Stimulated activated naive CD8-positive, alpha-beta T cell treated with anti-CD3 and anti-CD28 coated beads, Interleukin-15, amount 100 ng/mL, for 72 hours (primary cell): ENCODE measurements around the gene CCDC51.

Experiments
- ATAC-seq: fragments of 150-1000 bp; cut with Tn5 transposase; 2 replicates; pipeline ENCODE4 v1.10.0; 2021; ENCODE audit warnings: mild to moderate bottlenecking, moderate library complexity
- DNase-seq, 2 donors: peaks; one replicate each; pipeline ENCODE4 v3.0.0; 2021 to 2022
- H3K27ac Mint-ChIP-seq, 2 donors: one replicate each; pipeline ENCODE4 v1.8.0; 2022; ENCODE audit warnings: mild to moderate bottlenecking in 2 of 2, mixed read lengths in 2 of 2, moderate library complexity in 2 of 2
- H3K27me3 Mint-ChIP-seq: one replicate; pipeline ENCODE4 v1.8.0; 2022; ENCODE audit warnings: mixed read lengths
- H3K4me1 Mint-ChIP-seq: one replicate; pipeline ENCODE4 v1.8.0; 2022; ENCODE audit warnings: mild to moderate bottlenecking, mixed read lengths
- H3K4me3 Mint-ChIP-seq, 2 donors: one replicate each; pipeline ENCODE4 v1.8.0; 2022; ENCODE audit warnings: mild to moderate bottlenecking in 2 of 2, mixed read lengths in 2 of 2, moderate library complexity in 1 of 2
- H3K9me3 Mint-ChIP-seq, 2 donors: one replicate each; pipeline ENCODE4 v1.8.0; 2022; ENCODE audit warnings: mixed read lengths in 2 of 2

Gene CCDC51

GRCh38 chr3:48411041-48411588 is 28.8 kb downstream of the CCDC51 start:
- Mint-ChIP-seq H3K27me3 (no peaks in the 10 kb centered on the region), H3K27ac (no peak overlapping the region), H3K4me3 (no peak overlapping the region), H3K4me1 (no peaks in the 10 kb centered on the region), H3K9me3 (no peaks in the 10 kb centered on the region)
- ATAC-seq: no peak
- DNase-seq: no peak

GRCh38 chr3:48410205-48411040 is 29.5 kb downstream of the CCDC51 start:
- ATAC-seq (no peak), DNase-seq (no peak)
- no peaks in the 10 kb centered on the region for H3K9me3 Mint-ChIP-seq
- H3K4me3 Mint-ChIP-seq: no peak overlapping the region
- no peaks in the 10 kb centered on the region for H3K4me1 Mint-ChIP-seq
- H3K27me3 Mint-ChIP-seq: no peaks in the 10 kb centered on the region
- H3K27ac Mint-ChIP-seq: no peak overlapping the region

GRCh38 chr3:48409291-48410201 is 30.4 kb downstream of the CCDC51 start:
- no peaks in the 10 kb centered on the region for H3K27me3 Mint-ChIP-seq
- ATAC-seq: no peak
- H3K4me1 Mint-ChIP-seq: no peaks in the 10 kb centered on the region
- no peak overlapping the region for H3K4me3 Mint-ChIP-seq
- DNase-seq: no peak
- H3K27ac Mint-ChIP-seq: no peak overlapping the region
- no peaks in the 10 kb centered on the region for H3K9me3 Mint-ChIP-seq

- peak in 1 of 2 donors; percentile 7 for DNase-seq
- H3K4me3 Mint-ChIP-seq: no peak overlapping the region
- no peaks in the 10 kb centered on the region for H3K9me3 Mint-ChIP-seq
- H3K27ac Mint-ChIP-seq: peak overlapping the region in 1 of 2 donors; percentile 72
- H3K27me3 Mint-ChIP-seq: no peaks in the 10 kb centered on the region
- ATAC-seq: no peak
- no peaks in the 10 kb centered on the region for H3K4me1 Mint-ChIP-seq
Measured at GRCh38 chr3:48408823-48409281, 31.1 kb downstream of the CCDC51 start.

GRCh38 chr3:48407542-48408099 is 32.3 kb downstream of the CCDC51 start:
- ATAC-seq: no peak
- Mint-ChIP-seq H3K27me3 (no peaks in the 10 kb centered on the region), H3K27ac (no peak overlapping the region), H3K4me1 (no peaks in the 10 kb centered on the region), H3K4me3 (no peak overlapping the region), H3K9me3 (no peaks in the 10 kb centered on the region)
- DNase-seq: no peak

GRCh38 chr3:48406443-48407431 is 33.2 kb downstream of the CCDC51 start:
- DNase-seq: peak in 1 of 2 donors; percentile 5
- no peaks in the 10 kb centered on the region for H3K4me1 Mint-ChIP-seq
- H3K27me3 Mint-ChIP-seq: no peaks in the 10 kb centered on the region
- H3K9me3 Mint-ChIP-seq: no peaks in the 10 kb centered on the region
- no peak overlapping the region for H3K27ac Mint-ChIP-seq
- no peak for ATAC-seq
- H3K4me3 Mint-ChIP-seq: no peak overlapping the region

- H3K27ac Mint-ChIP-seq: peak overlapping the region in 1 of 2 donors; percentile 45
Measured at GRCh38 chr3:48405971-48406370, 33.9 kb downstream of the CCDC51 start.

GRCh38 chr3:48405343-48405881 is 34.5 kb downstream of the CCDC51 start:
- Mint-ChIP-seq H3K4me1 (no peaks in the 10 kb centered on the region), H3K4me3 (no peak overlapping the region), H3K9me3 (no peaks in the 10 kb centered on the region), H3K27ac (peak overlapping the region; percentile 10 to 75), H3K27me3 (no peaks in the 10 kb centered on the region)
- DNase-seq (peak in 1 of 2 donors; percentile 6), ATAC-seq (no peak)

More at GRCh38 chr3:48405971-48406370, 33.9 kb downstream of the CCDC51 start:
- no peaks in the 10 kb centered on the region for H3K27me3 Mint-ChIP-seq
- no peak overlapping the region for H3K4me3 Mint-ChIP-seq
- DNase-seq (peak in 1 of 2 donors; percentile 6), ATAC-seq (no peak)
- no peaks in the 10 kb centered on the region for H3K4me1 Mint-ChIP-seq
- no peaks in the 10 kb centered on the region for H3K9me3 Mint-ChIP-seq

GRCh38 chr3:48404440-48405342 is 35.2 kb downstream of the CCDC51 start:
- ATAC-seq (no peak), DNase-seq (peak in 1 of 2 donors; percentile 6)
- H3K27me3 Mint-ChIP-seq: peaks cover 2% of the 10 kb centered on the region
- H3K9me3 Mint-ChIP-seq: no peaks in the 10 kb centered on the region
- no peak overlapping the region for H3K27ac Mint-ChIP-seq
- H3K4me1 Mint-ChIP-seq: no peaks in the 10 kb centered on the region
- no peak overlapping the region for H3K4me3 Mint-ChIP-seq

GRCh38 chr3:48403533-48404439 is 36.1 kb downstream of the CCDC51 start:
- H3K4me1 Mint-ChIP-seq: no peaks in the 10 kb centered on the region
- DNase-seq (peak in 1 of 2 donors; percentile 9), ATAC-seq (no peak)
- peaks cover 9% of the 10 kb centered on the region for H3K27me3 Mint-ChIP-seq
- peak overlapping the region in 1 of 2 donors; percentile 37 for H3K27ac Mint-ChIP-seq
- no peaks in the 10 kb centered on the region for H3K9me3 Mint-ChIP-seq
- H3K4me3 Mint-ChIP-seq: no peak overlapping the region

- Mint-ChIP-seq H3K9me3 (no peaks in the 10 kb centered on the region), H3K4me1 (no peaks in the 10 kb centered on the region), H3K27ac (no peak overlapping the region), H3K27me3 (peaks cover 9% of the 10 kb centered on the region), H3K4me3 (no peak overlapping the region)
- ATAC-seq: no peak
- peak in 1 of 2 donors; percentile 4 for DNase-seq
Measured at GRCh38 chr3:48402907-48403306, 37.0 kb downstream of the CCDC51 start.

- no peaks in the 10 kb centered on the region for H3K9me3 Mint-ChIP-seq
- no peak for ATAC-seq
Measured at GRCh38 chr3:48402281-48402732, 37.6 kb downstream of the CCDC51 start.

More at GRCh38 chr3:48402281-48402732, 37.6 kb downstream of the CCDC51 start:
- Mint-ChIP-seq H3K27me3 (peaks cover 9% of the 10 kb centered on the region), H3K27ac (no peak overlapping the region), H3K4me3 (no peak overlapping the region), H3K4me1 (no peaks in the 10 kb centered on the region)
- peak in 1 of 2 donors; percentile 2 for DNase-seq
